HG03045 (cell line): ENCODE measurements around the gene KRTAP4-7.
"Not testable (repeated sequence)": the region's sequence is repeated elsewhere in the genome, so short reads cannot be mapped to it uniquely, and the experiment has no call there.

Experiments
- ATAC-seq: cut with Tn5 transposase; IDR thresholded peaks from one replicate; pipeline ENCODE4 v1.9.1; 2021; ENCODE audit warnings: mild to moderate bottlenecking, moderate library complexity; ENCODE audit not compliant: unreplicated experiment

The KRTAP4-7 gene

GRCh38 chr17:41107941-41108450 is 24.0 kb downstream of the KRTAP4-7 start:
- ATAC-seq, result no peak

GRCh38 chr17:41108728-41109386 is 24.9 kb downstream of the KRTAP4-7 start:
- ATAC-seq, result not testable (repeated sequence)

GRCh38 chr17:41111151-41111885 is 27.4 kb downstream of the KRTAP4-7 start:
- no peak for ATAC-seq

- no peak for ATAC-seq
These were observed 32.3 kb downstream of the KRTAP4-7 start for GRCh38 chr17:41116297-41116696.

GRCh38 chr17:41117846-41118386 is 34.0 kb downstream of the KRTAP4-7 start, which contains the start of gene KRTAP4-11:
Gene KRTAP4-11 (minus strand): TSS chr17:41118373. CDS start chr17:41118315, 58 bp downstream.
- ATAC-seq, result not testable (repeated sequence)

- ATAC-seq, result no peak
These were observed 34.8 kb downstream of the KRTAP4-7 start for GRCh38 chr17:41118721-41119120.

GRCh38 chr17:41119696-41120690 is 36.0 kb downstream of the KRTAP4-7 start:
- ATAC-seq, result not testable (repeated sequence)

GRCh38 chr17:41121742-41122141 is 37.8 kb downstream of the KRTAP4-7 start:
- no peak for ATAC-seq

- not testable (repeated sequence) for ATAC-seq
These were observed 39.5 kb downstream of the KRTAP4-7 start for GRCh38 chr17:41123292-41123990.

GRCh38 chr17:41123991-41124371 is 40.0 kb downstream of the KRTAP4-7 start, which contains the start of gene KRTAP4-12:
Gene KRTAP4-12 (minus strand): TSS chr17:41124182. CDS start chr17:41124122, 60 bp downstream.
- ATAC-seq, result not testable (repeated sequence)

GRCh38 chr17:41125064-41125463 is 41.1 kb downstream of the KRTAP4-7 start:
- no peak for ATAC-seq

GRCh38 chr17:41126412-41126811 is 42.5 kb downstream of the KRTAP4-7 start:
- ATAC-seq, result no peak

- ATAC-seq, result no peak
These were observed 43.4 kb downstream of the KRTAP4-7 start for GRCh38 chr17:41127371-41127770.

GRCh38 chr17:41131979-41132378 is 48.0 kb downstream of the KRTAP4-7 start:
- ATAC-seq, result no peak

GRCh38 chr17:41133880-41134735 is 50.2 kb downstream of the KRTAP4-7 start:
- ATAC-seq, result no peak
